ENCODE results near the gene BRAF. TPM values are rescaled to one million over a fixed set of nuclear protein-coding genes. Genes with fewer than 3 reads are reported as not detected.
A peak's percentile ranks its signal among the peaks of the same experiment; 100 is the strongest.

Gene BRAF
- total and polyA plus RNA-seq, 7 experiments from 2014 or later, result 11.2 to 58.7 (median 48.3) TPM

- Mint-ChIP-seq H3K4me3 (peak overlapping the region; percentile 87 to 100 (median 98)), H3K27ac (peak overlapping the region; percentile 92 to 99 (median 98)), H3K4me1 (peaks cover 18 to 51% (median 40%) of the 10 kb centered on the region in 7 donors), H3K9me3 (peaks cover 0 to 4% (median 0%) of the 10 kb centered on the region in 11 donors), H3K36me3 (peaks cover 0 to 11% (median 4%) of the 10 kb centered on the region in 5 donors), H3K27me3 (no peaks in the 10 kb centered on the region)
- Histone ChIP-seq H3K4me1 (ENCODE audit: control insufficient read depth in 2 of 2, insufficient read depth in 2 of 2, low read length in 2 of 2) (peaks cover 12 to 16% of the 10 kb centered on the region in 2 donors), H3K27ac (ENCODE audit: low read depth, low read length) (peak overlapping the region; percentile 88), H3K9me3 (ENCODE audit: control insufficient read depth in 2 of 3, low read length in 3 of 3) (no peaks in the 10 kb centered on the region), H3K27me3 (ENCODE audit: control insufficient read depth in 2 of 2, insufficient read depth in 2 of 2, low read length in 2 of 2) (no peaks in the 10 kb centered on the region), H3K36me3 (ENCODE audit: control insufficient read depth in 2 of 3, insufficient read depth in 3 of 3, low read length in 3 of 3) (peaks cover 0 to 9% (median 0%) of the 10 kb centered on the region in 3 experiments), H3K4me3 (ENCODE audit: low read length) (peak overlapping the region; percentile 99)
- ATAC-seq (no peak), DNase-seq (no peak)
- CTCF ChIA-PET, result interaction anchor here (0.8 kb wide), 1 partner anchor 317 kb away, joined by 4 read pairs; the partner anchor contains the start of gene MRPS33
- intact Hi-C loops (cut with micrococcal nuclease), result loop anchor here (1.0 to 10.0 kb wide), 8 partner anchors 26 to 1041 kb away; partner anchors contain the start of genes AGK (in 2 of the 2), RAB19 (in 1 of the 2), SSBP1 (in 1 of the 2) and TMEM178B (in 1 of the 2)
- POLR2A ChIA-PET, result interaction anchor here (0.7 to 4.9 kb wide), 5 partner anchors 24 to 317 kb away, joined by 5 to 26 read pairs (median 6); partner anchors contain the start of genes ADCK2 and MRPS33
Measured at GRCh38 chr7:140697447-140698143, 227.1 kb downstream of the BRAF start.

DNA sequence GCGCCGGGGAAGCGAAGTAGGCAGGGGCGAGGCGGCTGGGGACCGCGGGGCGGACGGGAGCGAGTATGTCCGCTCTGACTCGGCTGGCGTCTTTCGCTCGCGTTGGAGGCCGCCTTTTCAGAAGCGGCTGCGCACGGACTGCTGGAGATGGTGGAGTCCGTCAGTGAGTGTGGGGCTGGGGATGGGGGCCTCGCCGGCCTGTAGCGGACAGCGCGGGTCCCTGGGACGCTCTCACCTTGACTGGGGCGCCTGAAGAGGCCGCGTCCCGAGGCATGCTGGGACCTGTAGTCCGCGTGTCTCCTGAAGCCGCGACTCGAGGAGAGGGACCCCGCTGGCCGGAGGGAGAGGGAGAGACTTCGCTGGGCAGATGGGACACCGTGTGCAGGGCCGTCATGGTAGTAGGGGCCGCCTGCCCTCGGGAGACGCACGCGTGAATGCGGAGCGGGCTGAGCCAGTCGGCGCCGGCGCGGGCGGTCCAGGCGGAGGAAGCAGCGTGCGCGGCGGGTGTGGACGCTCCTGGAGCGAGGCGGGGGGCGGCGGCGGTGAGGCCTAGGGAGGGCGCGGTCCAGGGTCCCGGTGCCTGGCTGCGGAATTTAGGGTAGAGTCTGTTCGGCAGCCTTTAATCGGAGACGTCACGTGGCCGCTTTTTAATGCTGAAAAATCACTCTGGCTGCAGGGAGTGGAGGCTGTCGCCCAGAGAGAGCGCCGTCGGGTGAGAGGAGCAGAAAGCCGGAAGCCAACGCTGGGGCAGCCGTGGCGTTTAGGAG, 227.9 kb downstream of the BRAF start, which contains the start of gene NDUFB2:
NDUFB2 (plus strand) TSS at position 29 of the 767 bp plus-strand sequence; CDS start at position 66, 37 bp downstream.
- H3K9me3 ChIP-seq (ENCODE audit: control insufficient read depth in 2 of 3, low read length in 3 of 3), result no peaks in the 10 kb centered on the region
- Mint-ChIP-seq H3K27ac (peak within 1 kb of the TSS; percentile 92 to 99 (median 98)), H3K4me1 (peaks cover 18 to 50% (median 40%) of the 10 kb centered on the region in 7 donors), H3K27me3 (no peaks in the 10 kb centered on the region), H3K36me3 (peaks cover 0 to 14% (median 4%) of the 10 kb centered on the region in 5 donors), H3K4me3 (peak within 1 kb of the TSS; percentile 87 to 100 (median 98)), H3K9me3 (peaks cover 0 to 4% (median 0%) of the 10 kb centered on the region in 11 donors)
- peaks cover 12 to 16% of the 10 kb centered on the region in 2 donors for H3K4me1 ChIP-seq (ENCODE audit: control insufficient read depth in 2 of 2, insufficient read depth in 2 of 2, low read length in 2 of 2)
- DNase-seq, result peak; percentile 72 to 92 (median 90)
- peak within 1 kb of the TSS; percentile 88 for H3K27ac ChIP-seq (ENCODE audit: low read depth, low read length)
- H3K36me3 ChIP-seq (ENCODE audit: control insufficient read depth in 2 of 3, insufficient read depth in 3 of 3, low read length in 3 of 3), result peaks cover 0 to 12% (median 0%) of the 10 kb centered on the region in 3 experiments
- intact Hi-C loops (cut with micrococcal nuclease), result loop anchor here (1.0 to 10.0 kb wide), 13 partner anchors 24 to 1042 kb away; partner anchors contain the start of genes AGK (in 2 of the 2), BRAF (in 2 of the 2), MKRN1 (in 2 of the 2) and MRPS33 (in 2 of the 2)
- CTCF ChIA-PET, result interaction anchor here (0.6 kb wide), 1 partner anchor 318 kb away, joined by 3 read pairs; the partner anchor contains the start of gene MRPS33
- peak; percentile 92 for ATAC-seq
- H3K4me3 ChIP-seq (ENCODE audit: low read length), result peak within 1 kb of the TSS; percentile 99
- no peaks in the 10 kb centered on the region for H3K27me3 ChIP-seq (ENCODE audit: control insufficient read depth in 2 of 2, insufficient read depth in 2 of 2, low read length in 2 of 2)
- POLR2A ChIA-PET, result interaction anchor here (0.7 to 3.0 kb wide), 6 partner anchors 23 to 318 kb away, joined by 5 to 26 read pairs (median 6); partner anchors contain the start of genes ADCK2 and MRPS33

- H3K4me3 ChIP-seq (ENCODE audit: low read length), result peak overlapping the region; percentile 99
- H3K4me3 Mint-ChIP-seq, result peak overlapping the region; percentile 87 to 100 (median 98)
- ChIA-PET POLR2A (interaction anchor here (0.7 to 3.0 kb wide), 4 partner anchors 15 to 318 kb away, joined by 3 to 26 read pairs (median 12); partner anchors contain the start of genes ADCK2 and MRPS33), CTCF (interaction anchor here (0.6 to 1.0 kb wide), 4 partner anchors 10 to 319 kb away, joined by 3 to 5 read pairs (median 4); partner anchors contain the start of gene MRPS33)
- peaks cover 0 to 16% (median 4%) of the 10 kb centered on the region in 5 donors for H3K36me3 Mint-ChIP-seq
- H3K27ac ChIP-seq (ENCODE audit: low read depth, low read length), result peak overlapping the region; percentile 88
- peaks cover 12 to 16% of the 10 kb centered on the region in 2 donors for H3K4me1 ChIP-seq (ENCODE audit: control insufficient read depth in 2 of 2, insufficient read depth in 2 of 2, low read length in 2 of 2)
- intact Hi-C loops (cut with micrococcal nuclease), result loop anchor here (1.0 to 10.0 kb wide), 11 partner anchors 23 to 1043 kb away; partner anchors contain the start of genes AGK (in 2 of the 2), BRAF (in 2 of the 2), MKRN1 (in 2 of the 2) and MRPS33 (in 2 of the 2)
- no peaks in the 10 kb centered on the region for H3K27me3 Mint-ChIP-seq
- peak; percentile 23 for ATAC-seq
- peaks cover 0 to 4% (median 0%) of the 10 kb centered on the region in 11 donors for H3K9me3 Mint-ChIP-seq
- peaks cover 0 to 19% (median 4%) of the 10 kb centered on the region in 3 experiments for H3K36me3 ChIP-seq (ENCODE audit: control insufficient read depth in 2 of 3, insufficient read depth in 3 of 3, low read length in 3 of 3)
- H3K27ac Mint-ChIP-seq, result peak overlapping the region; percentile 92 to 99 (median 98)
- H3K9me3 ChIP-seq (ENCODE audit: control insufficient read depth in 2 of 3, low read length in 3 of 3), result no peaks in the 10 kb centered on the region
- H3K4me1 Mint-ChIP-seq, result peaks cover 18 to 48% (median 40%) of the 10 kb centered on the region in 7 donors
- H3K27me3 ChIP-seq (ENCODE audit: control insufficient read depth in 2 of 2, insufficient read depth in 2 of 2, low read length in 2 of 2), result no peaks in the 10 kb centered on the region
- DNase-seq, result peak in 1 of 9 donors; percentile 94
Measured at GRCh38 chr7:140696024-140696679, 228.6 kb downstream of the BRAF start.

DNA sequence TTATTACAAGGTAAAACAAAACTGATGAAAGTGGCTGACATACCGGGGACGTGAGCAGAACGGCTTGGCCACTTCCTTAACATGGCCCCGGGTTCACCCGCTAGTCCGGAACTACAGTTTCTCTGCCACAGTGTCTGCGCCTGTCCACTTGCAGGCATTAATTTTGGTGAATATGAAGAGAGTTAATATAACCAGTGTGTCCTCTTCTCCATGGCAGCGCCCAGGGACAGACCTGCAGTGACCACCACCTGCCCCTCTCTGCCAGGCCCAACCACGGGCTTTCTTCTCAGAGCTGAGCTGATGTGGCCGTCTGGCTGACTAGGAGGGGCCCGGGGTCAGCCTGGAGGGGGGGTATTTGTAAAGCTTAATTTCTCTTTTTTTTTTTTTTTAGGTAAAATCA, 229.3 kb downstream of the BRAF start:
- Mint-ChIP-seq H3K9me3 (peaks cover 0 to 4% (median 0%) of the 10 kb centered on the region in 11 donors), H3K36me3 (peaks cover 0 to 16% (median 4%) of the 10 kb centered on the region in 5 donors), H3K4me3 (peak overlapping the region in 8 of 10 donors; percentile 25 to 100 (median 98)), H3K27ac (peak overlapping the region in 7 of 9 donors; percentile 54 to 99 (median 94)), H3K27me3 (no peaks in the 10 kb centered on the region), H3K4me1 (peaks cover 19 to 42% (median 40%) of the 10 kb centered on the region in 7 donors)
- Histone ChIP-seq H3K27ac (ENCODE audit: low read depth, low read length) (peak overlapping the region; percentile 88), H3K36me3 (ENCODE audit: control insufficient read depth in 2 of 3, insufficient read depth in 3 of 3, low read length in 3 of 3) (peaks cover 0 to 19% (median 4%) of the 10 kb centered on the region in 3 experiments), H3K4me1 (ENCODE audit: control insufficient read depth in 2 of 2, insufficient read depth in 2 of 2, low read length in 2 of 2) (peaks cover 12 to 16% of the 10 kb centered on the region in 2 donors), H3K9me3 (ENCODE audit: control insufficient read depth in 2 of 3, low read length in 3 of 3) (no peaks in the 10 kb centered on the region), H3K4me3 (ENCODE audit: low read length) (no peak overlapping the region), H3K27me3 (ENCODE audit: control insufficient read depth in 2 of 2, insufficient read depth in 2 of 2, low read length in 2 of 2) (no peaks in the 10 kb centered on the region)
- ATAC-seq (no peak), DNase-seq (no peak)
- CTCF ChIA-PET, result interaction anchor here (1.0 kb wide), 2 partner anchors 9 to 27 kb away, joined by 4 read pairs; no protein-coding TSS in a partner anchor
- POLR2A ChIA-PET, result interaction anchor here (0.7 to 3.0 kb wide), 4 partner anchors 14 to 319 kb away, joined by 3 to 26 read pairs (median 12); partner anchors contain the start of genes ADCK2 and MRPS33
- intact Hi-C loops (cut with micrococcal nuclease), result loop anchor here (5.0 to 10.0 kb wide), 5 partner anchors 33 to 859 kb away; partner anchors contain the start of genes AGK (in 2 of the 2), RAB19 (in 1 of the 2) and TMEM178B (in 1 of the 2)

DNA sequence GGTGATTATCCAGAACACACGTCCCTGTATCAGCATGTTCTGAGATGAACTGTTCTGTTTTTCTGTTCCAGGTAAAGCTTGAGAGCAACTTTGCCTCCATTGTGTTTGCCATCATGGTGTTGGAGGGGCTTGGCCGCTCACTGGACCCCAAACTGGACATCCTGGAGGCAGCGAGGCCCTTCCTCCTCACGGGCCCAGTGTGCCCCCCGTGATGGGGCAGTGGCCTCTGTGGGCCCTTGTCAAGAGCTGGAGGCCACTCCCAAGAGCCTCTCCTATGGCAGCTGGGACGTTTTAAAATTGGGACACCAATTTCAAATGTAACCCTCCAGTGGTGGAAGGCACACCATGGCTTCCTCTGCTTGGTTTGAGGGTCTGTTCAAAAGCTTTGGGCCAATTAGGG, 230.1 kb downstream of the BRAF start:
- Mint-ChIP-seq H3K4me3 (peak overlapping the region in 1 of 10 donors; percentile 32), H3K9me3 (peaks cover 0 to 4% (median 0%) of the 10 kb centered on the region in 11 donors), H3K27me3 (no peaks in the 10 kb centered on the region), H3K27ac (peak overlapping the region in 3 of 9 donors; percentile 33 to 99 (median 92)), H3K4me1 (peaks cover 18 to 39% (median 35%) of the 10 kb centered on the region in 7 donors), H3K36me3 (peaks cover 0 to 19% (median 4%) of the 10 kb centered on the region in 5 donors)
- no peaks in the 10 kb centered on the region for H3K9me3 ChIP-seq (ENCODE audit: control insufficient read depth in 2 of 3, low read length in 3 of 3)
- POLR2A ChIA-PET, result no interaction called here
- H3K4me3 ChIP-seq (ENCODE audit: low read length), result no peak overlapping the region
- no peak overlapping the region for H3K27ac ChIP-seq (ENCODE audit: low read depth, low read length)
- intact Hi-C loops (cut with micrococcal nuclease), result loop anchor here (10.0 kb wide), 3 partner anchors 290 to 860 kb away; partner anchors contain the start of genes AGK (in 1 of the 2), RAB19 (in 1 of the 2) and TMEM178B (in 1 of the 2)
- no peaks in the 10 kb centered on the region for H3K27me3 ChIP-seq (ENCODE audit: control insufficient read depth in 2 of 2, insufficient read depth in 2 of 2, low read length in 2 of 2)
- peaks cover 12 to 16% of the 10 kb centered on the region in 2 donors for H3K4me1 ChIP-seq (ENCODE audit: control insufficient read depth in 2 of 2, insufficient read depth in 2 of 2, low read length in 2 of 2)
- CTCF ChIA-PET, result no interaction called here
- peaks cover 0 to 24% (median 4%) of the 10 kb centered on the region in 3 experiments for H3K36me3 ChIP-seq (ENCODE audit: control insufficient read depth in 2 of 3, insufficient read depth in 3 of 3, low read length in 3 of 3)
- DNase-seq (no peak), ATAC-seq (no peak)
